HuH-7.5 (cell line): ENCODE results near the gene MRPS27.

Experiments used
- DNase-seq: peaks from one replicate; pipeline ENCODE4 v3.0.0; 2011; ENCODE audit warnings: low spot score

The MRPS27 gene

GRCh38 chr5:72256536-72256935, 63.5 kb downstream of the MRPS27 start:
- DNase-seq = no peak

DNA sequence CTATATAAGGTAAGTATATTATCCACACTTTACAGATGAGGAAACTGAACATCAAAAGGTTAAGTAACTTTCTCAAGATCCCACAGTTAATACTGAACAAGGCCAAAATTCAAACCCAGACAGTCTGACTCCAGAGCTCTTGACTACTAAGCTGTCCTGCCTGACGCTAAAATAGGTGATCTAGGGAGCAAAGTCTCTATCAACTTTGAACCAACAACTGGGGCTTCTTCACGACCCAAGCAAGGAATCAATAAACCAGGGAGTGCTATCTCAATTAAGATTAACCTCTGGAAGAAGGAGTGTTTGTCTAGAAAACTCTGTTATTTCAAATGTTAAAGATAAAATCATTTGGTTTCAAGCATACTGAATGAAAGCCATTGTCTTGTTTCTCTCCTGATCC, 64.4 kb downstream of the MRPS27 start:
- no peak for DNase-seq

- no peak for DNase-seq
These were observed 64.8 kb downstream of the MRPS27 start for GRCh38 chr5:72255237-72255636.

GRCh38 chr5:72252574-72253155, 67.4 kb downstream of the MRPS27 start:
- DNase-seq = no peak

DNA sequence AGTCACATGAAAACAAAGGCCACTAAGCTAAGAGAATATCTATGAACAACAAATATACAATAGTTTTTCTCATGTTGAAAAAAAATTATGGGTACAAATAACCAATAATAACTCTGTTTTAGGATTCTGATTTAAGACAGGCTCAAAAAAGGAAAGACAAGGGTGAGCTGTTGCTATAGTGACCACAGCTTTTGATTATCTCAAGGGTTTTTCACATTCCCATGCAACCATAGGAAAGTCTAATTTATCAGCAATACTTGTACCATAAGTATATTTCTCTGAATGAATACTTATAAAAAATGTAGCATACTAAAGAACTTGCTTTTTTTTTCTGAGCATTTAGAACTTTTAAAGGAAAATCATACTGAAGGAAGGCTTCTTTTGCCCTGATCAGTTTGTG, 68.0 kb downstream of the MRPS27 start:
- no peak for DNase-seq

GRCh38 chr5:72251386-72251785, 68.7 kb downstream of the MRPS27 start:
- DNase-seq = no peak

DNA sequence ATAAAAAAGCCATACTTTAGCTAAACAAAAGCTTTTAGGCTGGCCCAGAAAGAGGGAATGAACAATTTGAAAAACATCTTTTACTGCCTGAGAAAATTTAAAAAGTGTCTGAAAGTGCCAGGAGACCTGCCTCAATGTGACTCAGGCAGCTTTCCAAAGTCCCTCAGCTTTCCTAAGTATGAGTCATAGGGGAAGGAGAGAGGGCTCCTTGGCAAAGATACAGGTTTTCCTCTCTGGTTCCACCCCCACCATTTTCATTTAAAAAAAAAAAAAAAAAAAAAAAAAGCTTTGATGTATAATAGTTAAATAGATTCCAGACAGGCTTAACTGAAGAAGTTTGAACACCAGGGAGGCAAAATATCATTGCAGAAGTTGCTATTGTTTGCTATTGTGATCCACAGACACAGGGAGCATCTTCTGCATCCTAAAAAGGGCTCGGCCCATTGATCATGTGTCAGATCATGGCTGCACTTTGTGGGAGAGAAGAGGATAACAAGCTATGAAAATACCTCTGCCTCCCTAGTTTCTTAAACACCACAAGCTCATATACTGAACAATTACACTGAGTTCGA, 71.5 kb downstream of the MRPS27 start:
- no peak for DNase-seq

- no peak for DNase-seq
These were observed 73.0 kb downstream of the MRPS27 start for GRCh38 chr5:72246954-72247442.

- no peak for DNase-seq
These were observed 74.0 kb downstream of the MRPS27 start for GRCh38 chr5:72245951-72246532.

DNA sequence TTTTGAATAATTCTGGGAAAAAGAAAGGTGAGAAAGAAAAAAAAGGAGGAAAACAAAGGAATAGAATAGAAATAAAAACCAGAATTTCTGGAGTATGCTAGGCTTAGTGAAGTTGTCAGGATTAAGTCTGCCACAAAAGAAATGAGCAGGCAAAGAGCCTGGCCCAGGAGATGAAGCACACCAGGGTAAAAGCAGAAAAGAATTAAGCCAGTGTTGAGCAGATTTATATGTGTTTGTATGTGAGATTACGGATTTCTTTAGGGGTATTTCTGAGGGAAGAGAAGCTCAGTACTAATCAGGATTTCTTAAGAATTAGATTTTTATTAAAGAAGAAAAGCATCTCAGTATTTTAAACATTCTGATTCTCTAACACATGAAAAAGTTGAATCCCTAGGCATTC, 74.5 kb downstream of the MRPS27 start:
- DNase-seq = no peak

GRCh38 chr5:72244862-72245371, 75.1 kb downstream of the MRPS27 start:
- DNase-seq = peak; percentile 3

DNA sequence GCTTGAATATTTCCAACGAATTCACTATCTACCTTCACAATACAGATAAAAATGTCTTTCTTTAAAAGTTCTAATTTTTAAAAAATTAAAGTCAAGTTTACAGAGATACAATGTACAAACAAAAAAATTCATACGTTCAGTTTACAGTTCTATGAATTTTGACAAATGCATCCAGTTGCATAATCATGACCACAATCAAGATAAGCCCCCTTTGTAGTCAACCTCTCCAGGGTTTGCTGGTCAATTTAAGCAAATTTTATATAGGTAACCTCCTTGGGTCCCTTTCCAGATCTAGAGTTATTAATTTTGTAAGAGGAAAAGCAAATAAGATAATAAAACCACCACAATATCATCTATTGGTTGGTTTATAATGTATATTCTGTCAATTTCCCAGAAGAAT, 76.3 kb downstream of the MRPS27 start:
- DNase-seq = no peak

- DNase-seq = no peak
These were observed 77.1 kb downstream of the MRPS27 start for GRCh38 chr5:72242796-72243475.

DNA sequence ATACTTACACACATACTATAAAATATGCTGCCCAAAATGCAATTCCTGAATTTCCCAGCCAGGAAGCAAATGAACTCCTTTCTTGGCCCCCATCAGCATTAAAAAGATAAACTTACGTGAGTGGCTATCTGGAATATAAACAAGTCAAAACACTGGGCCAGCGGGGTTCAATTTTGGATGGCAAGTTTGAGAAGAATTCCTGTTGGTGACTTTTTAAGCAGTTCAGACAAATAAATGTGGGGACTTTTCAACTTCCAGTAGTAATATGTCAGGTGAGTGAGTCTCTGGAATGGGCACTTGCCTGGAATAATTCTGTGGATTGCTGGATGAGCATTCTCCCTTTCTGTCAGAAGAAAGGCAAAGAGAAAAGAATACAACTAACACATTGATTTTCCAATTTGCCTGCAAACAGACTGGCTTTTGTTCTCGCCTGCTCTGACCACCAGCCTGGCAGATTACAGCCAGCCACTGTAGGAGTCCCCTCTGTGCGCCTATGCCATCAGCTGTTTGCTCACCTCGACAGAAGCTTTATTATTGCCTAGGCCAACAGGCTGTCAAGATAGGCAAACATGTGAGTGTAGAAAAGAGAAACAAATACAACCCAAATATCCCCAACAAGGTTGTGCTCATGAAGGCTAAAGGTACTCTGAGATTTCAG, 78.6 kb downstream of the MRPS27 start:
- no peak for DNase-seq

- DNase-seq = no peak
These were observed 81.2 kb downstream of the MRPS27 start for GRCh38 chr5:72238712-72239445.

GRCh38 chr5:72237879-72238278, 82.2 kb downstream of the MRPS27 start:
- no peak for DNase-seq

- no peak for DNase-seq
These were observed 82.6 kb downstream of the MRPS27 start for GRCh38 chr5:72237415-72237814.

- DNase-seq = no peak
These were observed 84.3 kb downstream of the MRPS27 start for GRCh38 chr5:72235725-72236124.

DNA sequence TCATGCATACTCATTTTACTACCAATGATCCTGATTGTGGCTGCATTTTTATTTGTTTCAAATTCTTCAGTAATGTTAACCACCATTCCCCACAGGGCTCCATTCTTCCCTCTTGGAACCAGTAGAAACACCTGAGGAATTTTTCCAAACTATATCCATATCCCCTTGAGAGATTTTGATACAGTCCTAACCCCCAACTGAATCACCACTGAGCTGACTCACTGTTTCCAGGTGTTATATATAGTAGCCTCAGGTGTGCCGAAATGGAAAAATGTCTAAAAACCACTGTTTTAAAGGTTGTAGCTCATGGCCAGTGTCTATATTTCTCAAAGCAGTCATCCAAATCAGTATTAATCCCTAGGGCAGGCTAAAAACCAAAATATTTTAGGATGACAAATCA, 85.2 kb downstream of the MRPS27 start:
- DNase-seq = no peak

GRCh38 chr5:72234265-72234700, 85.8 kb downstream of the MRPS27 start:
- DNase-seq = no peak

DNA sequence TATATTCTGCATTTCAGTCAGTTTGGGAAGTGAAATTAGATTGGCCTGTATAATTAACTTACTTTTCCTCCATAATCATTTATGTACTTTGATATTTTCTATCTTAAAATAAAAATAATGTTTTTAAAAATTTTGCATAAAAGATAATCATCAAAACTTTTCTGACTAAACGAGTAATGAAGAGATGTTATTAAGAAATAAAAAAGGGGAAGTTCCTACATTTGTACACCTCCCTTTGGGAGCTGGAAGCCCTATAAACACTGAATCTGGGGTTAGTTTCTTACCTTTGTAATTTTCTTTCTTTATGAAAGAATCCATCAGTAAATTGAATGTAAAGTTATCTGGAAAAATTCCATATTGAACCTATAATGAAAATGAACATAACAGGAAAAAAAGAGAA, 86.2 kb downstream of the MRPS27 start:
- no peak for DNase-seq

GRCh38 chr5:72232838-72233237, 87.2 kb downstream of the MRPS27 start:
- no peak for DNase-seq
